Endothelial cell of umbilical vein (primary cell): ENCODE measurements around the gene NELFE. TPM values are rescaled to one million over a fixed set of nuclear protein-coding genes. Genes with fewer than 3 reads are reported as not detected.

ENCODE experiments used
- BruUV-seq: library from RNA; stranded (reverse); fragments of 400-500 nt; replicated peaks from 2 replicates; lab custom pipeline; 2021; lab: Mats Ljungman, UMichigan
- CTCF ChIA-PET: fragments of 300-600, 350-600 bp; sonication (Branson Sonifier 250); formaldehyde crosslinking; loops from one replicate; lab custom pipeline; 2021; ENCODE audit warnings: antibody characterized with exemption, inconsistent platforms; lab: Charles Lee
- POLR2A ChIA-PET: fragments of 300-600, 350-600 bp; sonication (Branson Sonifier 250); formaldehyde crosslinking; loops from one replicate; lab custom pipeline; 2021; ENCODE audit warnings: antibody characterized with exemption, inconsistent platforms; lab: Charles Lee
- DNase-seq: peaks from one replicate; pipeline ENCODE4 v3.0.0-alpha.2; 2011; ENCODE audit warnings: low read depth, low spot score
- FAIRE-seq: peaks from 2 replicates; lab custom pipeline; 2011; peaks lifted over from hg19 to GRCh38; lab: Jason Lieb, UNC
- H2AFZ ChIP-seq: 2 replicates; pipeline ENCODE4 v1.6.0; 2012; ENCODE audit warnings: low read depth, low read length, control low read depth, inconsistent platforms
- H3K27ac ChIP-seq: 2 replicates; pipeline ENCODE4 v1.5.1; 2011; ENCODE audit warnings: low read depth, mild to moderate bottlenecking, control low read depth, low read length, moderate library complexity; ENCODE audit not compliant: insufficient read depth
- H3K27me3 ChIP-seq, 2 experiments: 2 replicates each; pipeline versions ENCODE4 v1.6.0 to v1.6.1; 2011; ENCODE audit warnings: low read length in 2 of 2, mixed read lengths in 1 of 2; ENCODE audit not compliant: control insufficient read depth in 2 of 2, insufficient read depth in 2 of 2
- H3K36me3 ChIP-seq, 2 experiments: 2 replicates in 1 of 2; 3 replicates in 1 of 2; pipeline ENCODE4 v1.5.1; 2011; ENCODE audit warnings: low read length in 2 of 2, mild to moderate bottlenecking in 1 of 2, moderate library complexity in 1 of 2; ENCODE audit not compliant: control insufficient read depth in 2 of 2, insufficient read depth in 2 of 2; ENCODE audit errors: extremely low read depth in 1 of 2
- H3K4me1 ChIP-seq: 3 replicates; pipeline ENCODE4 v1.5.1; 2011; ENCODE audit warnings: mild to moderate bottlenecking, low read length; ENCODE audit not compliant: control insufficient read depth, insufficient read depth; ENCODE audit errors: extremely low read depth
- H3K4me2 ChIP-seq: 2 replicates; pipeline ENCODE4 v1.6.1; 2011; ENCODE audit warnings: low read length, control low read depth, mixed read lengths; ENCODE audit not compliant: insufficient read depth
- H3K4me3 ChIP-seq, 3 experiments: fragments of 200-600 bp in 1 of 3; sonication (generic), shearing (Covaris generic) in 1 of 3; replicated peaks in 1 of 3; 2 replicates each; pipeline ENCODE4 v1.5.1; 2011 to 2016; ENCODE audit warnings: control low read depth in 3 of 3, low read length in 3 of 3, mild to moderate bottlenecking in 2 of 3, inconsistent platforms in 1 of 3, low read depth in 1 of 3, moderate library complexity in 1 of 3; ENCODE audit not compliant: insufficient read depth in 1 of 3
- H3K79me2 ChIP-seq: 2 replicates; pipeline ENCODE4 v1.6.0; 2012; ENCODE audit warnings: low read length, inconsistent platforms; ENCODE audit not compliant: control insufficient read depth, insufficient read depth
- H3K9ac ChIP-seq: replicated peaks from 2 replicates; pipeline ENCODE3; 2011; ENCODE audit warnings: low read length, control low read depth; ENCODE audit not compliant: insufficient read depth; ENCODE audit errors: extremely low read depth
- H3K9me1 ChIP-seq: replicated peaks from 3 replicates; pipeline ENCODE4 v1.6.0; 2011; ENCODE audit warnings: mild to moderate bottlenecking, low read length; ENCODE audit not compliant: control insufficient read depth, insufficient read depth; ENCODE audit errors: extremely low read depth
- H3K9me3 ChIP-seq: replicated peaks from 2 replicates; pipeline ENCODE4 v1.5.1; 2012; ENCODE audit warnings: low read length, inconsistent platforms; ENCODE audit not compliant: control insufficient read depth, insufficient read depth
- H4K20me1 ChIP-seq: replicated peaks from 2 replicates; pipeline ENCODE3; 2011; ENCODE audit warnings: mild to moderate bottlenecking, low read length; ENCODE audit not compliant: control insufficient read depth, insufficient read depth; ENCODE audit errors: extremely low read depth
- FOS ChIP-seq: IDR thresholded peaks from 2 replicates; pipeline ENCODE4 v1.6.1; 2011; ENCODE audit warnings: mild to moderate bottlenecking, low read length, moderate library complexity, borderline replicate concordance; ENCODE audit not compliant: insufficient read depth
- GATA2 ChIP-seq: IDR thresholded peaks from 2 replicates; pipeline ENCODE4 v1.7.0; 2011; ENCODE audit warnings: low read depth, mild to moderate bottlenecking, moderate library complexity, mixed read lengths, low read length; ENCODE audit not compliant: insufficient read length, insufficient read depth
- MAX ChIP-seq: IDR thresholded peaks from 2 replicates; pipeline ENCODE4 v1.6.1; 2011; ENCODE audit not compliant: insufficient read depth, insufficient read length
- POLR2AphosphoS5 ChIP-seq: IDR thresholded peaks from 2 replicates; pipeline ENCODE4 v1.6.1; 2012; ENCODE audit warnings: low read depth, mild to moderate bottlenecking, control low read depth, low read length, moderate library complexity; ENCODE audit not compliant: insufficient read depth
- dilution Hi-C: fragments of 300-500 bp; cut with MboI; formaldehyde crosslinking; loops from one replicate; pipeline ENCODE4 v1.15.0; 2019; ENCODE audit warnings: low sequenced_read_pairs; ENCODE audit not compliant: extremely low pct_ligation_motif_present
- intact Hi-C: fragments of 100-400 bp; cut with micrococcal nuclease; formaldehyde crosslinking; loops from one replicate; pipeline ENCODE4 v1.10.0; 2022
- polyA plus RNA-seq, 4 experiments: library from polyadenylated mRNA; depleted of rRNA in 3 of 4; stranded (reverse) in 3 of 4; unstranded in 1 of 4; fragments of >200 nt; gene quantifications; 2 replicates each; pipeline versions ENCODE4 v1.2.1 to v1.2.3, GENCODE V29; 2011 to 2012; ENCODE audit warnings: missing spikeins in 1 of 4
- total RNA-seq: library from RNA; stranded (reverse); gene quantifications from 2 replicates; pipeline ENCODE4 v1.2.3, GENCODE V29; 2021

The NELFE gene
- total and polyA plus RNA-seq, 2 donors (not counting 3 experiments of a cell fraction or from before 2014, with no cell fraction given) = 55.8 to 68.5 TPM

- Histone ChIP-seq H3K27me3 (no peaks in the 10 kb centered on the region), H3K79me2 (peaks cover 29% of the 10 kb centered on the region), H2AFZ (no peak overlapping the region), H3K4me1 (peaks cover 17% of the 10 kb centered on the region), H3K9me3 (no peaks in the 10 kb centered on the region), H3K36me3 (peaks cover 5 to 36% of the 10 kb centered on the region in 2 experiments), H4K20me1 (no peaks in the 10 kb centered on the region), H3K9ac (no peak overlapping the region), H3K27ac (no peak overlapping the region), H3K4me2 (no peak overlapping the region), H3K9me1 (no peaks in the 10 kb centered on the region), H3K4me3 (no peak overlapping the region)
- no TSS peak for BruUV-seq
- no peak for DNase-seq
- FAIRE-seq = no peak
- TF ChIP-seq FOS (no peak), POLR2AphosphoS5 (no peak), GATA2 (no peak), MAX (no peak)
- intact Hi-C loops (no loop called here), dilution Hi-C loops (no loop called here)
- CTCF ChIA-PET = no interaction called here
- POLR2A ChIA-PET = no interaction called here
These were observed 11.2 kb upstream of the NELFE start for GRCh38 chr6:31969712-31970603.
